Hematopoietic multipotent progenitor cell treated with erythropoietin and hydrocortisone succinate and interleukin-3 and kit ligand, for 6 days (in vitro differentiated cells): Measurements from ENCODE around the gene BAIAP3.
"Not testable (repeated sequence)": the region's sequence is repeated elsewhere in the genome, so short reads cannot be mapped to it uniquely, and the experiment has no call there.

Experiments used
- DNase-seq: peaks from one replicate; pipeline ENCODE4 v3.0.0-alpha.2; 2015

The BAIAP3 gene

GRCh38 chr16:1333149-1333812 lies at the start of gene BAIAP3:
BAIAP3 (plus strand) TSS chr16:1333645; CDS start chr16:1338550, 4,905 bp downstream.
- peak; percentile 75 for DNase-seq

- no peak for DNase-seq
Measured at GRCh38 chr16:1283996-1284616, 49.3 kb upstream of the BAIAP3 start.

- no peak for DNase-seq
Measured at GRCh38 chr16:1285669-1286512, 47.6 kb upstream of the BAIAP3 start.

- no peak for DNase-seq
Measured at GRCh38 chr16:1286513-1287094, 46.8 kb upstream of the BAIAP3 start.

- no peak for DNase-seq
Measured at GRCh38 chr16:1287982-1288670, 45.3 kb upstream of the BAIAP3 start.

GRCh38 chr16:1288813-1289476 lies 44.5 kb upstream of the BAIAP3 start:
- peak; percentile 45 for DNase-seq

- no peak for DNase-seq
Measured at GRCh38 chr16:1289477-1289866, 44.0 kb upstream of the BAIAP3 start.

- DNase-seq: peak; percentile 52
Measured at GRCh38 chr16:1290063-1290501, 43.4 kb upstream of the BAIAP3 start.

- DNase-seq: no peak
Measured at GRCh38 chr16:1290860-1291575, 42.4 kb upstream of the BAIAP3 start.

- DNase-seq: no peak
Measured at GRCh38 chr16:1291576-1291974, 41.9 kb upstream of the BAIAP3 start.

GRCh38 chr16:1292208-1292607 lies 41.2 kb upstream of the BAIAP3 start:
- not testable (repeated sequence) for DNase-seq

GRCh38 chr16:1292808-1293207 lies 40.6 kb upstream of the BAIAP3 start:
- not testable (repeated sequence) for DNase-seq

- DNase-seq: no peak
Measured at GRCh38 chr16:1293921-1294656, 39.4 kb upstream of the BAIAP3 start.

GRCh38 chr16:1295465-1295864 lies 38.0 kb upstream of the BAIAP3 start:
- DNase-seq: no peak

- DNase-seq: not testable (repeated sequence)
Measured at GRCh38 chr16:1296688-1297017, 36.8 kb upstream of the BAIAP3 start.

- no peak for DNase-seq
Measured at GRCh38 chr16:1297018-1297696, 36.3 kb upstream of the BAIAP3 start.

- DNase-seq: no peak
Measured at GRCh38 chr16:1298406-1298805, 35.0 kb upstream of the BAIAP3 start.

GRCh38 chr16:1299012-1299867 lies 34.2 kb upstream of the BAIAP3 start:
- no peak for DNase-seq

- no peak for DNase-seq
Measured at GRCh38 chr16:1299868-1300203, 33.6 kb upstream of the BAIAP3 start.
